Activated B cell treated with CpG ODN at 0.5 μM for 24 hours (primary cell): ENCODE results near the gene CIDEB. TPM values are rescaled to one million over a fixed set of nuclear protein-coding genes. Genes with fewer than 3 reads are reported as not detected.

Source experiments
- ATAC-seq: fragments of 200-7000 bp; cut with Tn5 transposase; one replicate; pipeline ENCODE4 v1.10.0; 2021; ENCODE audit warnings: low read depth, mild to moderate bottlenecking, moderate library complexity
- CTCF ChIA-PET: fragments of 350-600 bp; sonication (Branson Sonifier 250); formaldehyde crosslinking; loops from one replicate; lab custom pipeline; 2021; ENCODE audit warnings: antibody characterized with exemption; lab: Charles Lee
- POLR2A ChIA-PET: fragments of 350-600 bp; sonication (Branson Sonifier 250); formaldehyde crosslinking; loops from one replicate; lab custom pipeline; 2021; ENCODE audit warnings: antibody characterized with exemption; lab: Charles Lee
- DNase-seq: peaks from one replicate; pipeline ENCODE4 v3.0.0; 2022
- H3K27ac Mint-ChIP-seq: one replicate; pipeline ENCODE4 v1.8.0; 2020; ENCODE audit warnings: mixed read lengths
- H3K27me3 Mint-ChIP-seq: one replicate; pipeline ENCODE4 v1.8.0; 2021; ENCODE audit warnings: mixed read lengths
- H3K36me3 Mint-ChIP-seq: one replicate; pipeline ENCODE4 v1.8.0; 2021; ENCODE audit warnings: low read depth, mixed read lengths
- H3K4me1 Mint-ChIP-seq: one replicate; pipeline ENCODE4 v1.8.0; 2021; ENCODE audit warnings: mixed read lengths
- H3K4me3 Mint-ChIP-seq: one replicate; pipeline ENCODE4 v1.8.0; 2020; ENCODE audit warnings: mild to moderate bottlenecking, mixed read lengths
- H3K9me3 Mint-ChIP-seq: one replicate; pipeline ENCODE4 v1.8.0; 2020; ENCODE audit warnings: mixed read lengths
- intact Hi-C: fragments of 100-400 bp; cut with micrococcal nuclease; formaldehyde crosslinking; loops from one replicate; pipeline ENCODE4 v1.15.1; 2024
- total RNA-seq: library from RNA; stranded (reverse); gene quantifications from 2 replicates; pipeline ENCODE4 v1.2.3, GENCODE V29; 2022
- TF ChIP-seq, protein P1 (sequence below): fragments of 200-600 bp; IDR thresholded peaks from one replicate; pipeline ENCODE4 v1.8.0; 2022; ENCODE audit warnings: antibody characterized with exemption, mild to moderate bottlenecking

The CIDEB gene
- total RNA-seq, 1 donor from 2014 or later, result 9.2 TPM

DNA sequence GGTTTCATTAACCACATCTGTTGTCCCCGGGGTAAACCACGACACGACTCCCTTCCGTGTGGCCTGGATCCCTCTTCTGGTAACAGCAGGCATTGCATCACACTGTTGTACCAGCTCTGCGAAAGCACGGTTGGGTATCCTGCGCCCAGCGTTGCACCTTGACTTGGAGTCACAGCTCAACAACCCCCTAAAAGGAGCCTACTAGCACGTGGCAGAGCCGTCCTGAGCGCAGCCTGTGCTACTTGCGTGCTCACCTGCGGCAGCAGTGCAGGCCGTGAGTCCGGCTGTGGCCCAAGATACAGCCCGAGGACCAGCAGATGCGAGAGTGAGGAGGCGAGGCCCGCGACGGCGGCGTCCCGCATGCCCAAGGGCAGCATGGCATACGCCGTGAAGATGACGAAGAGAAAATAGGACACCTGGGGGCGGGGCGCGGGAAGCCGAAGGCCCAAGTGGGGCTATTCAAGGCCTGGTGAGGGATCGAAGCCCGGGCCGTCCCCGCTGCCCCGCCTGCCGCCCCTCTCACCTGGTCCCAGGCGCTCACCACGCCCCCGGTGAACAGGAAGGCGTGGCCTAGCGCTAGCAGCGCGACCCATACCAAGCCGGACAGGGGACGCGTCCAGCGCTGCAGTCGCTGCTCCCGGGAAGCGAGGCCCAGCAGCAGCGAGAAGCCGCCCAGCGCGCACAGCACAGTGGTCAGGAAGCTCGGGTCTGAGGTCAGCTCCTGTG is 24.7 kb upstream of the CIDEB start:
- CTCF ChIA-PET, result interaction anchor here (0.7 to 13.6 kb wide), 22 partner anchors 9 to 342 kb away, joined by 3 to 353 read pairs (median 4); partner anchors contain the start of genes CBLN3, CIDEB, DHRS1 and KHNYN
- no peaks in the 10 kb centered on the region for H3K9me3 Mint-ChIP-seq
- peak overlapping the region; percentile 42 for H3K27ac Mint-ChIP-seq
- peaks cover 14% of the 10 kb centered on the region for H3K27me3 Mint-ChIP-seq
- peaks cover 14% of the 10 kb centered on the region for H3K36me3 Mint-ChIP-seq
- intact Hi-C loops, result loop anchor here (1.0 to 10.0 kb wide), 9 partner anchors 21 to 778 kb away; partner anchors contain the start of genes CHMP4A, DHRS1, LTB4R and NOP9
- DNase-seq, result peak; percentile 63
- POLR2A ChIA-PET, result interaction anchor here (0.5 to 11.5 kb wide), 19 partner anchors 18 to 1904 kb away, joined by 3 to 216 read pairs (median 4); partner anchors contain the start of genes CBLN3, CIDEB, DHRS1 and IRF9
- peaks cover 39% of the 10 kb centered on the region for H3K4me1 Mint-ChIP-seq
- TF ChIP-seq, protein P1, sequence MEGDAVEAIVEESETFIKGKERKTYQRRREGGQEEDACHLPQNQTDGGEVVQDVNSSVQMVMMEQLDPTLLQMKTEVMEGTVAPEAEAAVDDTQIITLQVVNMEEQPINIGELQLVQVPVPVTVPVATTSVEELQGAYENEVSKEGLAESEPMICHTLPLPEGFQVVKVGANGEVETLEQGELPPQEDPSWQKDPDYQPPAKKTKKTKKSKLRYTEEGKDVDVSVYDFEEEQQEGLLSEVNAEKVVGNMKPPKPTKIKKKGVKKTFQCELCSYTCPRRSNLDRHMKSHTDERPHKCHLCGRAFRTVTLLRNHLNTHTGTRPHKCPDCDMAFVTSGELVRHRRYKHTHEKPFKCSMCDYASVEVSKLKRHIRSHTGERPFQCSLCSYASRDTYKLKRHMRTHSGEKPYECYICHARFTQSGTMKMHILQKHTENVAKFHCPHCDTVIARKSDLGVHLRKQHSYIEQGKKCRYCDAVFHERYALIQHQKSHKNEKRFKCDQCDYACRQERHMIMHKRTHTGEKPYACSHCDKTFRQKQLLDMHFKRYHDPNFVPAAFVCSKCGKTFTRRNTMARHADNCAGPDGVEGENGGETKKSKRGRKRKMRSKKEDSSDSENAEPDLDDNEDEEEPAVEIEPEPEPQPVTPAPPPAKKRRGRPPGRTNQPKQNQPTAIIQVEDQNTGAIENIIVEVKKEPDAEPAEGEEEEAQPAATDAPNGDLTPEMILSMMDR, result no peak
- peak overlapping the region; percentile 83 for H3K4me3 Mint-ChIP-seq
- ATAC-seq, result peak; percentile 95

DNA sequence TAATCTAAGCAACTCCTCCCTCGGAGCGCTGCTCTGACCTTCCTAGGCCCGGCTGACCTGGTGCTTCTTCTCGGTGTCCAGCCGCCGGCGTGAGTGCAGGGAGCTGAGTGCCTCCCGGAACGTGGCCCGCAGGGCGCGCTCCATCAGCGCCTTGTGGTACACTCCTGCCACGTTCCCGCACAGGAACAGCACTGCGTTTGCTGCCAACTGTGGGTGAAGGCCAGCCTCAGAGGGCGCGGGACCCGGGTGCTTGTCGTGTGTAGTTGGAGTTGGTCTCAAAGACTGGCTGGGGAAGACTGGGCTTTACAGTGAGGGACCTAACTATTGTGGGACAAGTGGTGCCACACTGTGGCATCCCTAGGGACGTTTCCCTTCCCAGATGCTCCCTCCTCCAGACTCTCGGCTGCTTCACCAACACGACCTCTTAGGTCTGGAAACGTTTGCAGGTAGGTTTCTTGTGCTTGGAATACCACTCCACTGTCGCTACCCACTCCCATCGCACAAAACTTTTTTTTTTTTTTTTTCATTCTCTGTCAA is 24.0 kb upstream of the CIDEB start:
- POLR2A ChIA-PET, result interaction anchor here (0.5 to 11.5 kb wide), 12 partner anchors 21 to 1903 kb away, joined by 3 to 216 read pairs (median 6); partner anchors contain the start of genes CBLN3, DHRS1, IRF9 and KHNYN
- H3K4me3 Mint-ChIP-seq, result peak overlapping the region; percentile 83
- peaks cover 14% of the 10 kb centered on the region for H3K27me3 Mint-ChIP-seq
- H3K9me3 Mint-ChIP-seq, result no peaks in the 10 kb centered on the region
- intact Hi-C loops, result loop anchor here (1.0 to 10.0 kb wide), 9 partner anchors 20 to 777 kb away; partner anchors contain the start of genes CHMP4A, DHRS1, LTB4R and NOP9
- DNase-seq (no peak), ATAC-seq (no peak)
- CTCF ChIA-PET, result interaction anchor here (0.7 to 13.6 kb wide), 14 partner anchors 20 to 251 kb away, joined by 3 to 353 read pairs (median 4); partner anchors contain the start of genes CBLN3, CIDEB, DHRS1 and KHNYN
- peaks cover 45% of the 10 kb centered on the region for H3K4me1 Mint-ChIP-seq
- H3K36me3 Mint-ChIP-seq, result peaks cover 8% of the 10 kb centered on the region
- H3K27ac Mint-ChIP-seq, result peak overlapping the region; percentile 42
- TF ChIP-seq, protein P1, result no peak

DNA sequence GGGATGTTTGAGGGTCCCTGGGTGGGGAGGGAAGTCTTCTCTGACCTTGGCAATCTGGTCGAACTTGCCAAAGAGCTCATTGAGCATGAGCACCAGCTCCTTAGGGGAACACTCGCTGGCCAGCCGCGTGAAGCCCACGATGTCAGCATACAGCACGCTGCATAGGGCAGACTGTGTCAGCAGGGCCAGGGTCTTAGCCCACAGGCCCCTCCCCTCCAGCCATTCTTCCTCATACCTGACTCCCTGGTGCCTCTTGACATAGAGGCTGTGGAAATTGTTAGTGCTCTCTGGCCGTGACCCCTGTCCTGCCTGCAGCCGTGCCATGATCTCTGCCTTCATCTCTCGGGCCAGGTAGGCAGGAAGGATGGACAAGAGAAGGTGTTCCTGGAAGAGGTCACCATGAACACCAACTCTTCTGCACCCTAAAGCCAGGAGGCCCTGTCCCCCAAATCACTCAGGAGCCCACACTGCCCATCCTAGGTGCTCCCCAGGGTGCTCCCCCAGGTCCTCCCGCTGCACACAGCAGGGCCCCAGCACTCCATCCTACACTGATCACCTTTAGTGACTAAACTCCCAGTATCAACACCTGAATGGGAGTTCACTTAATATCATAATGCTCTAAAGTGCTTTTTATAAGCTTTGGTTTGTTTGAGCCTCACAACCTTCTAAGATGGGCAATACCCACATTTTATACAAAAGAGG is 23.3 kb upstream of the CIDEB start:
- TF ChIP-seq, protein P1, result no peak
- no peak for DNase-seq
- CTCF ChIA-PET, result interaction anchor here (1.0 to 13.6 kb wide), 6 partner anchors 19 to 250 kb away, joined by 4 to 353 read pairs (median 16); partner anchors contain the start of genes CBLN3, KHNYN, LTB4R and LTB4R2
- POLR2A ChIA-PET, result interaction anchor here (1.1 to 11.5 kb wide), 4 partner anchors 9 to 170 kb away, joined by 4 to 216 read pairs (median 10); partner anchors contain the start of genes CBLN3, IRF9, KHNYN and RIPK3
- no peak for ATAC-seq
- Mint-ChIP-seq H3K36me3 (peaks cover 1% of the 10 kb centered on the region), H3K9me3 (no peaks in the 10 kb centered on the region), H3K4me3 (no peak overlapping the region), H3K27ac (no peak overlapping the region), H3K27me3 (peaks cover 14% of the 10 kb centered on the region), H3K4me1 (peaks cover 45% of the 10 kb centered on the region)
- intact Hi-C loops, result loop anchor here (5.0 to 10.0 kb wide), 3 partner anchors 34 to 776 kb away; partner anchors contain the start of genes DHRS1, NOP9, THTPA and ZFHX2

- DNase-seq (no peak), ATAC-seq (no peak)
- CTCF ChIA-PET, result interaction anchor here (1.1 to 13.6 kb wide), 2 partner anchors 36 to 104 kb away, joined by 4 to 353 read pairs; partner anchors contain the start of genes CBLN3 and KHNYN
- H3K27ac Mint-ChIP-seq, result no peak overlapping the region
- POLR2A ChIA-PET, result interaction anchor here (1.0 to 4.6 kb wide), 2 partner anchors 100 to 102 kb away, joined by 3 to 16 read pairs; partner anchors contain the start of genes CBLN3 and KHNYN
- H3K9me3 Mint-ChIP-seq, result no peaks in the 10 kb centered on the region
- no peaks in the 10 kb centered on the region for H3K36me3 Mint-ChIP-seq
- peaks cover 8% of the 10 kb centered on the region for H3K27me3 Mint-ChIP-seq
- H3K4me1 Mint-ChIP-seq, result peaks cover 39% of the 10 kb centered on the region
- no peak overlapping the region for H3K4me3 Mint-ChIP-seq
- intact Hi-C loops, result loop anchor here (5.0 to 10.0 kb wide), 3 partner anchors 32 to 775 kb away; partner anchors contain the start of genes DHRS1, NOP9, THTPA and ZFHX2
- TF ChIP-seq, protein P1, result no peak
Observed at GRCh38 chr14:24329736-24330135, 22.0 kb upstream of the CIDEB start.
